ENCODE data around the gene DRD2.

Gene DRD2

GRCh38 chr11:113435190-113435968 lies 39.8 kb downstream of the DRD2 start:
- TF ChIP-seq MAX (IDR thresholded peaks at IDR 0.05), result no peak
- TF ChIP-seq, protein P1, sequence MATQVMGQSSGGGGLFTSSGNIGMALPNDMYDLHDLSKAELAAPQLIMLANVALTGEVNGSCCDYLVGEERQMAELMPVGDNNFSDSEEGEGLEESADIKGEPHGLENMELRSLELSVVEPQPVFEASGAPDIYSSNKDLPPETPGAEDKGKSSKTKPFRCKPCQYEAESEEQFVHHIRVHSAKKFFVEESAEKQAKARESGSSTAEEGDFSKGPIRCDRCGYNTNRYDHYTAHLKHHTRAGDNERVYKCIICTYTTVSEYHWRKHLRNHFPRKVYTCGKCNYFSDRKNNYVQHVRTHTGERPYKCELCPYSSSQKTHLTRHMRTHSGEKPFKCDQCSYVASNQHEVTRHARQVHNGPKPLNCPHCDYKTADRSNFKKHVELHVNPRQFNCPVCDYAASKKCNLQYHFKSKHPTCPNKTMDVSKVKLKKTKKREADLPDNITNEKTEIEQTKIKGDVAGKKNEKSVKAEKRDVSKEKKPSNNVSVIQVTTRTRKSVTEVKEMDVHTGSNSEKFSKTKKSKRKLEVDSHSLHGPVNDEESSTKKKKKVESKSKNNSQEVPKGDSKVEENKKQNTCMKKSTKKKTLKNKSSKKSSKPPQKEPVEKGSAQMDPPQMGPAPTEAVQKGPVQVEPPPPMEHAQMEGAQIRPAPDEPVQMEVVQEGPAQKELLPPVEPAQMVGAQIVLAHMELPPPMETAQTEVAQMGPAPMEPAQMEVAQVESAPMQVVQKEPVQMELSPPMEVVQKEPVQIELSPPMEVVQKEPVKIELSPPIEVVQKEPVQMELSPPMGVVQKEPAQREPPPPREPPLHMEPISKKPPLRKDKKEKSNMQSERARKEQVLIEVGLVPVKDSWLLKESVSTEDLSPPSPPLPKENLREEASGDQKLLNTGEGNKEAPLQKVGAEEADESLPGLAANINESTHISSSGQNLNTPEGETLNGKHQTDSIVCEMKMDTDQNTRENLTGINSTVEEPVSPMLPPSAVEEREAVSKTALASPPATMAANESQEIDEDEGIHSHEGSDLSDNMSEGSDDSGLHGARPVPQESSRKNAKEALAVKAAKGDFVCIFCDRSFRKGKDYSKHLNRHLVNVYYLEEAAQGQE (IDR thresholded peaks at IDR 0.05; ENCODE audit: low read depth), result no peak
- no peak for TF ChIP-seq CREB1 (IDR thresholded peaks at IDR 0.05; ENCODE audit: low read depth)
- TF ChIP-seq, protein P2, sequence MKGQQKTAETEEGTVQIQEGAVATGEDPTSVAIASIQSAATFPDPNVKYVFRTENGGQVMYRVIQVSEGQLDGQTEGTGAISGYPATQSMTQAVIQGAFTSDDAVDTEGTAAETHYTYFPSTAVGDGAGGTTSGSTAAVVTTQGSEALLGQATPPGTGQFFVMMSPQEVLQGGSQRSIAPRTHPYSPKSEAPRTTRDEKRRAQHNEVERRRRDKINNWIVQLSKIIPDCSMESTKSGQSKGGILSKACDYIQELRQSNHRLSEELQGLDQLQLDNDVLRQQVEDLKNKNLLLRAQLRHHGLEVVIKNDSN (IDR thresholded peaks at IDR 0.05), result no peak
- TF ChIP-seq TCF12 (IDR thresholded peaks at IDR 0.05; ENCODE audit: low read depth), result no peak
- TF ChIP-seq EP300 (IDR thresholded peaks at IDR 0.05; ENCODE audit: borderline replicate concordance), result no peak
- TF ChIP-seq NFIC (IDR thresholded peaks at IDR 0.05), result no peak
- no peak for TF ChIP-seq TAF1 (IDR thresholded peaks at IDR 0.05; ENCODE audit: low read depth)
- TF ChIP-seq FOXM1 (IDR thresholded peaks at IDR 0.05; ENCODE audit: borderline replicate concordance, low read depth), result no peak
- TF ChIP-seq YY1 (IDR thresholded peaks at IDR 0.05; ENCODE audit: low read depth), result no peak
- TF ChIP-seq EGR1 (IDR thresholded peaks at IDR 0.05), result no peak
- no peak for TF ChIP-seq ZBTB7A (IDR thresholded peaks at IDR 0.05; ENCODE audit: low read depth)
- TF ChIP-seq CEBPB (IDR thresholded peaks at IDR 0.05), result no peak
- TF ChIP-seq RAD21 (IDR thresholded peaks at IDR 0.05; ENCODE audit: low read depth), result no peak
- TF ChIP-seq TEAD4 (IDR thresholded peaks at IDR 0.05), result no peak

DNA sequence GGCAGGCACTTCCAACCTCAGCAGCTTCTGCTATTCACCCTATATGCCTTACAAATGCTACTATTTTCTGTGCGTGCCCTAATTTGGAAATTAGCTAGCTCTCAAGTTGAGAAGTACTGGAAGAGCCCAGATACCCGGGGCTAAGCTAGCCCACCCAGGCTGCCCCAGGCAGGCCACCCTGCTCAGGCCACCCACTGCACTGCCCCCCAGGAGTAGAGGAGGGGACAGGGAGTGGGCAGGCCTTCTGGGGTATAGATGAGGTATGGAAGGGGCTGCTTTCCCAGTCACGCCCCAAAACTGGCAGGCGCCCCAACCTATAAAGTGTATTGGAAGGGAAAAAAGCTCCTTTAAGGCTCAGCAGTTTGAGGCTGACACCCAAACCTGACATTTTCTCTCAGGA lies 43.5 kb downstream of the DRD2 start:
- TF ChIP-seq, protein P1 (IDR thresholded peaks at IDR 0.05; ENCODE audit: low read depth), result no peak
- TF ChIP-seq CEBPB (IDR thresholded peaks at IDR 0.05) (no peak), NFIC (IDR thresholded peaks at IDR 0.05) (no peak), MAX (IDR thresholded peaks at IDR 0.05) (no peak)
- TF ChIP-seq, protein P2 (IDR thresholded peaks at IDR 0.05), result no peak

DNA sequence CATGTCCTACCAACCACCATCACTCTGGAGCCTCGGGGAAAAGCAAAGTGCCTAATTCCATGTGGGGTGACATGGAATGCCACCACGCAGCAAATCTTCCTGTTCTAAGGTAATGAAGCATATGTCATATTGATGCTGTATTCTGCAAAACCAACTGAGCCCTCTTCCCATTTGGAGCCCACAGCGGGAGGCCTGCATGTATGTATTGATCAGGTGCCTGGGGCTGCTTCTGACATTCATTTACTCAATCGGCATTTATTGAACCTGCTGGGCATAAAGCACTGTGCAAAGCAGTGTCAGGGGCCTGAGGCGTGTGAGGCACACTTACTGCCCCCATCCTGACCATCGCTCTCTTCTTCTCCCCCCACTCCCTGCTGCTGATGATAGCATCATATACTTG lies 48.5 kb downstream of the DRD2 start:
- TF ChIP-seq, protein P1 (IDR thresholded peaks at IDR 0.05; ENCODE audit: low read depth), result no peak
- TF ChIP-seq TCF12 (IDR thresholded peaks at IDR 0.05; ENCODE audit: low read depth), result no peak
- no peak for TF ChIP-seq NFIC (IDR thresholded peaks at IDR 0.05)
- TF ChIP-seq RAD21 (IDR thresholded peaks at IDR 0.05; ENCODE audit: low read depth), result no peak
- no peak for TF ChIP-seq FOXM1 (IDR thresholded peaks at IDR 0.05; ENCODE audit: borderline replicate concordance, low read depth)
- TF ChIP-seq CEBPB (IDR thresholded peaks at IDR 0.05), result no peak
- no peak for TF ChIP-seq CREB1 (IDR thresholded peaks at IDR 0.05; ENCODE audit: low read depth)
- TF ChIP-seq TAF1 (IDR thresholded peaks at IDR 0.05; ENCODE audit: low read depth), result no peak
- TF ChIP-seq, protein P2 (IDR thresholded peaks at IDR 0.05), result no peak
- TF ChIP-seq TEAD4 (IDR thresholded peaks at IDR 0.05), result no peak
- TF ChIP-seq EP300 (IDR thresholded peaks at IDR 0.05; ENCODE audit: borderline replicate concordance), result no peak
- no peak for TF ChIP-seq MAX (IDR thresholded peaks at IDR 0.05)
- TF ChIP-seq EGR1 (IDR thresholded peaks at IDR 0.05), result no peak
- no peak for TF ChIP-seq YY1 (IDR thresholded peaks at IDR 0.05; ENCODE audit: low read depth)
- no peak for TF ChIP-seq ZBTB7A (IDR thresholded peaks at IDR 0.05; ENCODE audit: low read depth)

Measured in Ishikawa (cell line).